ENCODE measurements around the gene VWA7.

VWA7 gene

DNA sequence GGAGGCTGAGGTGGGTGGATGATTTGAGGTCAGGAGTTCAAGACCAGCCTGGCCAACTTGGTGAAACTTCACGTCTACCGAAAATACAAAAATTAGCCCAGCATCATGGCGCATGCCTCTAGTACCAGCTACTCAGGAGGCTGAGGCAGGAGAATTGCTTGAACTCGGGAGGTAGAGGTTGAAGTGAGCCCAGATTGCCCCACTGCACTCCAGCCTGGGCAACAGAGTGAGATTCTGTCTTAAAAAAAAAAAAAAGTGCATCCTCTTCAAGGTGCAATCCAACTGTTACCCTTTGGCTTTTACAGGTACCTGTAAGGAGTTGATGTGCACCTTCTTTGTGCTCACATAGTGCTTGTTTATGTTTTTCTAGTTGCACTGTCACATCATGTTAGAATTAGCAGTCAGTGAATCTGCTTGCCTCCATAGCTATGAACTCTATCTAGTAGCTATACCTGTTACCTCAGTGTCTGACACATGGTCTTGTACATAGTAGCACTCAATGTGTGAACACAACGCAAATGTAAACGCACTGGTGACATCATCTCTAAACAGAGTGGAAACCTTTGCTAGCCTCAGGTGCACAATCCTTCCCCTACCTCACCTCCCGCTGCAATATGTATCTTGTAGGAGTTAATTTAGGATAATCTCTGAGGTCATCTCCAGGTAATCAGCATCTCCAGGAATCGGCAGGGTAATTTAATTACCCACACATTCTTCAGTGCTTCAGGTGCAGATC, 27.7 kb downstream of the VWA7 start:
- no peaks in the 10 kb centered on the region for H3K27me3 ChIP-seq (ENCODE audit: insufficient read depth, low read length)
- no peak overlapping the region for H2BK120ac ChIP-seq (ENCODE audit: insufficient read depth, low read length, poor library complexity)
- no peaks in the 10 kb centered on the region for H3K79me2 ChIP-seq (ENCODE audit: control insufficient read depth, insufficient read depth, low read length, poor library complexity)
- H3K27ac ChIP-seq (ENCODE audit: low read depth, low read length): no peak overlapping the region
- H2BK5ac ChIP-seq (ENCODE audit: low read depth, low read length, poor library complexity): no peak overlapping the region
- H3K14ac ChIP-seq (ENCODE audit: low read length): no peak overlapping the region
- no peak overlapping the region for H4K12ac ChIP-seq (ENCODE audit: low read depth, low read length)
- WGBS (ENCODE audit: extremely low coverage, insufficient coverage, insufficient read length): no CpG with 5 or more reads among the region's 8 CpGs
- no peak overlapping the region for H2BK12ac ChIP-seq (ENCODE audit: low read length)
- H3K23ac ChIP-seq (ENCODE audit: low read length): peak overlapping the region; percentile 55
- H3K79me1 ChIP-seq (ENCODE audit: low read length): no peaks in the 10 kb centered on the region
- no peak overlapping the region for H2AK5ac ChIP-seq (ENCODE audit: low read length)
- peaks cover 6 to 8% of the 10 kb centered on the region in 2 experiments for H3K4me1 ChIP-seq (ENCODE audit: control insufficient read depth in 1 of 2, insufficient read depth in 2 of 2, low read length in 2 of 2)
- no peak overlapping the region for H3K4me3 ChIP-seq (ENCODE audit: low read depth, low read length)
- H3K18ac ChIP-seq (ENCODE audit: low read length): no peak overlapping the region
- H3K9ac ChIP-seq (ENCODE audit: low read length): no peak overlapping the region
- no peak overlapping the region for H2AFZ ChIP-seq (ENCODE audit: insufficient read depth, low read length, poor library complexity)
- no peak overlapping the region for H3K4me2 ChIP-seq (ENCODE audit: low read length)
- no peaks in the 10 kb centered on the region for H3K9me3 ChIP-seq (ENCODE audit: insufficient read depth, low read depth, low read length)
- H3K4ac ChIP-seq (ENCODE audit: low read depth, low read length): no peak overlapping the region
- no peak overlapping the region for H4K8ac ChIP-seq (ENCODE audit: low read depth, low read length)
- no peak for DNase-seq
- H4K91ac ChIP-seq (ENCODE audit: low read depth, low read length): no peak overlapping the region
- peaks cover 0 to 2% of the 10 kb centered on the region in 2 experiments for H3K36me3 ChIP-seq (ENCODE audit: control insufficient read depth in 1 of 2, insufficient read depth in 2 of 2, low read length in 2 of 2)

DNA sequence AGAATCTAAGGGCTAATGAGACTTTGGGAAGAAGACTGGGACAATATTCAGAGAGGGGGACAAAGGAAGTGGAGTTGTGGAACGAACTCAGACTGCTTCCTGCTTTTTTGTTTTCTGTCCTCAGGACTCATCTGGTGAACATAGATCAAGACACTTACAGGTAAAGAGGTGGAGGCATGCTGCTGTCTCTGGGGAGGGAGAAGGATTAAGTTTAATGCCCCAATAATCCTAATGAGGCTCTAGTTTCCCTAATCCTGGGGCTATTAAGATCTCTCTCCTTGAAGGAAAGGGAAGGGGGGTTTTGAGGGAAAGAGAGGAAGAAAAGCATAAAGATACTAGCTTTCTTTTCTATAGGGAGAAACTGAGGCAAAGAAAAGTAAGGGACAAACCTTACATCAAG, 32.7 kb downstream of the VWA7 start:
- WGBS (ENCODE audit: extremely low coverage, insufficient coverage, insufficient read length): no CpG with 5 or more reads among the region's 1 CpG
- Histone ChIP-seq H3K4me1 (ENCODE audit: control insufficient read depth in 1 of 2, insufficient read depth in 2 of 2, low read length in 2 of 2) (peaks cover 12 to 15% of the 10 kb centered on the region in 2 experiments), H4K12ac (ENCODE audit: low read depth, low read length) (no peak overlapping the region), H2BK5ac (ENCODE audit: low read depth, low read length, poor library complexity) (no peak overlapping the region), H2AFZ (ENCODE audit: insufficient read depth, low read length, poor library complexity) (no peak overlapping the region), H3K9me3 (ENCODE audit: insufficient read depth, low read depth, low read length) (no peaks in the 10 kb centered on the region), H4K91ac (ENCODE audit: low read depth, low read length) (peak overlapping the region; percentile 31), H2BK12ac (ENCODE audit: low read length) (peak overlapping the region; percentile 45), H3K14ac (ENCODE audit: low read length) (no peak overlapping the region), H2AK5ac (ENCODE audit: low read length) (no peak overlapping the region), H3K27ac (ENCODE audit: low read depth, low read length) (no peak overlapping the region), H3K9ac (ENCODE audit: low read length) (no peak overlapping the region), H3K27me3 (ENCODE audit: insufficient read depth, low read length) (no peaks in the 10 kb centered on the region), H3K23ac (ENCODE audit: low read length) (no peak overlapping the region), H2BK120ac (ENCODE audit: insufficient read depth, low read length, poor library complexity) (no peak overlapping the region), H3K4me3 (ENCODE audit: low read depth, low read length) (no peak overlapping the region), H4K8ac (ENCODE audit: low read depth, low read length) (no peak overlapping the region), H3K79me2 (ENCODE audit: control insufficient read depth, insufficient read depth, low read length, poor library complexity) (peaks cover 4% of the 10 kb centered on the region), H3K4ac (ENCODE audit: low read depth, low read length) (no peak overlapping the region), H3K4me2 (ENCODE audit: low read length) (no peak overlapping the region), H3K18ac (ENCODE audit: low read length) (no peak overlapping the region), H3K79me1 (ENCODE audit: low read length) (peaks cover 5% of the 10 kb centered on the region), H3K36me3 (ENCODE audit: control insufficient read depth in 1 of 2, insufficient read depth in 2 of 2, low read length in 2 of 2) (peaks cover 0 to 5% of the 10 kb centered on the region in 2 experiments)
- no peak for DNase-seq

DNA sequence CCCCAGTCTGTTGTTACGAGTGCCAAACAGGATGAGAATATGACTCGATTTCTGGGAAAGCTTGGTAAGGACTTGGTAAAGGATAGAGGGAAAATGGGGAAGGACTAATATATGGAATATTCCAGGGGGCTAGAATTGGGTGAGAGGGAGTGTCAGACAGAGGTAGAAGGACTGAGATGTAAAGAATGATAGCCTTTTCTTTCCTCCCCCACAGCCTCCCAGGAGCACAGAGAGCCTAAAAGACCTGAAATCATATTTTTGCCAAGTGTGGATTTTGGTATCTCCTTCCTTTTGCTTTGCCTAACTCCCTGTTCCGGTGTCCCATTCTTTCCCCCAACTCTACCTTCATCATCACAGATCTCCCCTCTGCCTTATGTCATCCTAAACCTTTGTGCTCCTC, 34.2 kb downstream of the VWA7 start:
- Histone ChIP-seq H2AFZ (ENCODE audit: insufficient read depth, low read length, poor library complexity) (no peak overlapping the region), H3K4ac (ENCODE audit: low read depth, low read length) (no peak overlapping the region), H4K12ac (ENCODE audit: low read depth, low read length) (no peak overlapping the region)

GRCh38 chr6:31741815-31742214, 35.3 kb downstream of the VWA7 start:
- H4K12ac ChIP-seq (ENCODE audit: low read depth, low read length): no peak overlapping the region
- peaks cover 17% of the 10 kb centered on the region for H3K79me1 ChIP-seq (ENCODE audit: low read length)
- DNase-seq: no peak
- H2BK120ac ChIP-seq (ENCODE audit: insufficient read depth, low read length, poor library complexity): no peak overlapping the region
- peaks cover 19 to 24% of the 10 kb centered on the region in 2 experiments for H3K4me1 ChIP-seq (ENCODE audit: control insufficient read depth in 1 of 2, insufficient read depth in 2 of 2, low read length in 2 of 2)
- H3K27me3 ChIP-seq (ENCODE audit: insufficient read depth, low read length): no peaks in the 10 kb centered on the region
- H3K14ac ChIP-seq (ENCODE audit: low read length): no peak overlapping the region
- H2AK5ac ChIP-seq (ENCODE audit: low read length): no peak overlapping the region
- H3K23ac ChIP-seq (ENCODE audit: low read length): no peak overlapping the region
- H3K27ac ChIP-seq (ENCODE audit: low read depth, low read length): no peak overlapping the region
- no peak overlapping the region for H3K18ac ChIP-seq (ENCODE audit: low read length)
- H3K4ac ChIP-seq (ENCODE audit: low read depth, low read length): no peak overlapping the region
- WGBS (ENCODE audit: extremely low coverage, insufficient coverage, insufficient read length): no CpG with 5 or more reads among the region's 2 CpGs
- H2BK5ac ChIP-seq (ENCODE audit: low read depth, low read length, poor library complexity): no peak overlapping the region
- H3K9ac ChIP-seq (ENCODE audit: low read length): no peak overlapping the region
- no peak overlapping the region for H3K4me2 ChIP-seq (ENCODE audit: low read length)
- H3K9me3 ChIP-seq (ENCODE audit: insufficient read depth, low read depth, low read length): no peaks in the 10 kb centered on the region
- H2BK12ac ChIP-seq (ENCODE audit: low read length): no peak overlapping the region
- no peak overlapping the region for H4K8ac ChIP-seq (ENCODE audit: low read depth, low read length)
- peaks cover 4% of the 10 kb centered on the region for H3K79me2 ChIP-seq (ENCODE audit: control insufficient read depth, insufficient read depth, low read length, poor library complexity)
- no peak overlapping the region for H4K91ac ChIP-seq (ENCODE audit: low read depth, low read length)
- H2AFZ ChIP-seq (ENCODE audit: insufficient read depth, low read length, poor library complexity): no peak overlapping the region
- no peak overlapping the region for H3K4me3 ChIP-seq (ENCODE audit: low read depth, low read length)
- peaks cover 0 to 3% of the 10 kb centered on the region in 2 experiments for H3K36me3 ChIP-seq (ENCODE audit: control insufficient read depth in 1 of 2, insufficient read depth in 2 of 2, low read length in 2 of 2)

More for the DNA sequence above, 34.2 kb downstream of the VWA7 start:
- H3K4me1 ChIP-seq (ENCODE audit: control insufficient read depth in 1 of 2, insufficient read depth in 2 of 2, low read length in 2 of 2): peaks cover 23 to 26% of the 10 kb centered on the region in 2 experiments
- H2BK5ac ChIP-seq (ENCODE audit: low read depth, low read length, poor library complexity): no peak overlapping the region
- H3K79me2 ChIP-seq (ENCODE audit: control insufficient read depth, insufficient read depth, low read length, poor library complexity): peaks cover 4% of the 10 kb centered on the region
- H3K18ac ChIP-seq (ENCODE audit: low read length): no peak overlapping the region
- no peak overlapping the region for H3K14ac ChIP-seq (ENCODE audit: low read length)
- H3K9me3 ChIP-seq (ENCODE audit: insufficient read depth, low read depth, low read length): no peaks in the 10 kb centered on the region
- no peak overlapping the region for H3K4me2 ChIP-seq (ENCODE audit: low read length)
- H3K36me3 ChIP-seq (ENCODE audit: control insufficient read depth in 1 of 2, insufficient read depth in 2 of 2, low read length in 2 of 2): peaks cover 0 to 3% of the 10 kb centered on the region in 2 experiments
- no peak overlapping the region for H3K4me3 ChIP-seq (ENCODE audit: low read depth, low read length)
- WGBS (ENCODE audit: extremely low coverage, insufficient coverage, insufficient read length): no CpG with 5 or more reads among the region's 3 CpGs
- no peak overlapping the region for H2AK5ac ChIP-seq (ENCODE audit: low read length)
- H2BK12ac ChIP-seq (ENCODE audit: low read length): no peak overlapping the region
- no peak overlapping the region for H3K27ac ChIP-seq (ENCODE audit: low read depth, low read length)
- no peak overlapping the region for H4K8ac ChIP-seq (ENCODE audit: low read depth, low read length)
- no peaks in the 10 kb centered on the region for H3K27me3 ChIP-seq (ENCODE audit: insufficient read depth, low read length)
- no peak overlapping the region for H4K91ac ChIP-seq (ENCODE audit: low read depth, low read length)
- H3K79me1 ChIP-seq (ENCODE audit: low read length): peaks cover 13% of the 10 kb centered on the region
- H2BK120ac ChIP-seq (ENCODE audit: insufficient read depth, low read length, poor library complexity): no peak overlapping the region
- no peak overlapping the region for H3K9ac ChIP-seq (ENCODE audit: low read length)
- no peak overlapping the region for H3K23ac ChIP-seq (ENCODE audit: low read length)
- DNase-seq: no peak
